Activated CD8-positive, alpha-beta memory T cell treated with anti-CD3 and anti-CD28 coated beads, Interleukin-2, amount 50 U/mL, for 48 hours (primary cell): ENCODE measurements around the gene KRT81.
"Not testable (repeated sequence)": the region's sequence is repeated elsewhere in the genome, so short reads cannot be mapped to it uniquely, and the experiment has no call there.

Experiments
- DNase-seq: peaks from one replicate; pipeline ENCODE4 v3.0.0-alpha.2; 2020

KRT81 gene

GRCh38 chr12:52294803-52295202 is 3.5 kb upstream of the KRT81 start:
- DNase-seq = no peak

GRCh38 chr12:52293926-52294325 is 2.6 kb upstream of the KRT81 start:
- peak; percentile 32 for DNase-seq

GRCh38 chr12:52290483-52291134 is 725 bp downstream of the KRT81 start:
- not testable (repeated sequence) for DNase-seq

GRCh38 chr12:52287816-52288805 is 3.2 kb downstream of the KRT81 start:
- peak; percentile 44 for DNase-seq

GRCh38 chr12:52286857-52287785 is 4.2 kb downstream of the KRT81 start:
- DNase-seq = peak; percentile 40

- peak; percentile 32 for DNase-seq
Measured at GRCh38 chr12:52285851-52286530, 5.3 kb downstream of the KRT81 start.

GRCh38 chr12:52285172-52285745 is 6.1 kb downstream of the KRT81 start:
- no peak for DNase-seq

GRCh38 chr12:52284562-52285171 is 6.7 kb downstream of the KRT81 start:
- DNase-seq = peak; percentile 20

GRCh38 chr12:52280796-52281560 is 10.4 kb downstream of the KRT81 start:
- no peak for DNase-seq

- no peak for DNase-seq
Measured at GRCh38 chr12:52280319-52280795, 11.0 kb downstream of the KRT81 start.

GRCh38 chr12:52279422-52280318 is 11.7 kb downstream of the KRT81 start:
- DNase-seq = no peak

GRCh38 chr12:52278575-52279421 is 12.5 kb downstream of the KRT81 start:
- DNase-seq = peak; percentile 95

GRCh38 chr12:52277486-52278245 is 13.7 kb downstream of the KRT81 start:
- DNase-seq = peak; percentile 46

- DNase-seq = peak; percentile 35
Measured at GRCh38 chr12:52275686-52276085, 15.6 kb downstream of the KRT81 start.

- peak; percentile 25 for DNase-seq
Measured at GRCh38 chr12:52274521-52275120, 16.7 kb downstream of the KRT81 start, which contains the start of gene KRT86. Gene KRT86, plus strand, starts transcription at chr12:52274645. Its CDS starts 27,272 bp downstream, at chr12:52301917.

- no peak for DNase-seq
Measured at GRCh38 chr12:52271158-52271557, 20.2 kb downstream of the KRT81 start.

- peak; percentile 26 for DNase-seq
Measured at GRCh38 chr12:52270541-52271070, 20.7 kb downstream of the KRT81 start.
